HepG2 (cell line): ENCODE data around the gene SCNM1. TPM values are rescaled to one million over a fixed set of nuclear protein-coding genes. Genes with fewer than 3 reads are reported as not detected.
"Not testable (repeated sequence)": the region's sequence is repeated elsewhere in the genome, so short reads cannot be mapped to it uniquely, and the experiment has no call there.

Experiments used
- ATAC-seq: fragments of 200-7000 bp; cut with Tn5 transposase; 3 replicates; pipeline ENCODE4 v1.9.1; 2020; ENCODE audit warnings: mild to moderate bottlenecking, moderate library complexity
- BruUV-seq: library from RNA; stranded (reverse); fragments of 400-500 nt; replicated peaks from 2 replicates; lab custom pipeline; 2021; lab: Mats Ljungman, UMichigan
- CTCF ChIA-PET: fragments of 300-600 bp; formaldehyde crosslinking; extraction: SDS; loops from one replicate; lab custom pipeline; 2021; ENCODE audit warnings: low total read pairs, inconsistent platforms, low intra/inter-chr PET ratio; lab: Yijun Ruan, JAX
- POLR2A ChIA-PET: fragments of 350-600 bp; sonication (Branson Sonifier 250); formaldehyde crosslinking; loops from one replicate; lab custom pipeline; 2020; ENCODE audit warnings: antibody characterized with exemption, inconsistent platforms; lab: Yijun Ruan, JAX
- DNase-seq: peaks from one replicate; pipeline ENCODE4 v3.0.0-alpha.2; 2015; ENCODE audit warnings: low spot score
- FAIRE-seq: peaks from 3 replicates; lab custom pipeline; 2011; peaks lifted over from hg19 to GRCh38; lab: Jason Lieb, UNC
- H2AFZ ChIP-seq: one replicate; pipeline ENCODE4 v1.6.1; 2011; ENCODE audit warnings: low read length, inconsistent platforms
- H3K27ac ChIP-seq: fragments of 300-600 bp; 3 replicates; pipeline ENCODE4 v1.8.0; 2011; ENCODE audit warnings: mixed run types, mild to moderate bottlenecking, mixed read lengths, low read length, inconsistent platforms; ENCODE audit not compliant: insufficient read depth; ENCODE audit errors: extremely low read length
- H3K27me3 ChIP-seq, 2 experiments: fragments of 200-600 bp in 1 of 2; 2 replicates in 1 of 2; 3 replicates in 1 of 2; pipeline versions ENCODE4 v1.6.0 to v1.8.0; 2011; ENCODE audit warnings: low read length in 2 of 2, mild to moderate bottlenecking in 2 of 2, moderate library complexity in 2 of 2, inconsistent platforms in 1 of 2; ENCODE audit not compliant: insufficient read depth in 2 of 2, control insufficient read depth in 1 of 2
- H3K36me3 ChIP-seq, 2 experiments: fragments of 200-600 bp in 1 of 2; replicated peaks in 1 of 2; 2 replicates in 1 of 2; 3 replicates in 1 of 2; pipeline versions ENCODE4 v1.5.1 to v1.8.0; 2011; ENCODE audit warnings: low read length in 2 of 2, inconsistent platforms in 1 of 2; ENCODE audit not compliant: insufficient read depth in 2 of 2, control insufficient read depth in 1 of 2
- H3K4me1 ChIP-seq: 2 replicates; pipeline ENCODE4 v1.5.1; 2012; ENCODE audit warnings: low read length, inconsistent platforms; ENCODE audit not compliant: insufficient read depth
- H3K4me2 ChIP-seq: 2 replicates; pipeline ENCODE4 v1.6.0; 2011; ENCODE audit warnings: low read depth, low read length, inconsistent platforms
- H3K4me3 ChIP-seq, 3 experiments: fragments of 200-600 bp in 1 of 3; sonication (generic), shearing (Covaris generic) in 1 of 3; replicated peaks in 1 of 3; 2 replicates each; pipeline ENCODE4 v1.5.1; 2011 to 2016; ENCODE audit warnings: low read length in 3 of 3, inconsistent platforms in 2 of 3, low read depth in 2 of 3, mild to moderate bottlenecking in 2 of 3, control low read depth in 1 of 3, mixed read lengths in 1 of 3; ENCODE audit not compliant: insufficient read depth in 1 of 3
- H3K79me2 ChIP-seq: one replicate; pipeline ENCODE4 v1.6.1; 2011; ENCODE audit warnings: low read length, inconsistent platforms; ENCODE audit not compliant: insufficient read depth
- H3K9ac ChIP-seq: 2 replicates; pipeline ENCODE4 v1.6.0; 2011; ENCODE audit warnings: mild to moderate bottlenecking, low read depth, low read length, inconsistent platforms; ENCODE audit not compliant: insufficient read depth
- H3K9me3 ChIP-seq: 2 replicates; pipeline ENCODE4 v1.5.1; 2012; ENCODE audit warnings: mild to moderate bottlenecking, low read length
- H4K20me1 ChIP-seq: 2 replicates; pipeline ENCODE4 v1.6.0; 2011; ENCODE audit warnings: inconsistent platforms, mild to moderate bottlenecking, low read length, moderate library complexity; ENCODE audit not compliant: insufficient read depth
- CREB1 ChIP-seq, 2 experiments: fragments of 450-650 bp in 1 of 2; IDR thresholded peaks; 2 replicates each; pipeline ENCODE4 v1.6.1; 2016 to 2017; ENCODE audit warnings: control low read depth in 1 of 2, mild to moderate bottlenecking in 1 of 2, missing compliant biosample characterization in 1 of 2, missing genetic modification characterization in 1 of 2
- EP300 ChIP-seq, 3 experiments: sonication (generic) in 1 of 3; formaldehyde crosslinking in 1 of 3; IDR thresholded peaks; 2 replicates each; pipeline versions ENCODE4 v1.5.1 to v1.6.1; 2011 to 2020; ENCODE audit warnings: low read depth in 2 of 3, low read length in 2 of 3, borderline replicate concordance in 1 of 3, improper control_type of control experiment in 1 of 3, mild to moderate bottlenecking in 1 of 3, missing genetic modification reagents in 1 of 3, moderate library complexity in 1 of 3
- FOXA1 ChIP-seq, 2 experiments: fragments of 450-650 bp in 1 of 2; sonication (generic) in 1 of 2; formaldehyde crosslinking in 1 of 2; IDR thresholded peaks; 2 replicates each; pipeline versions ENCODE4 v1.4.0 to v1.6.1; 2016 to 2020; ENCODE audit warnings: missing genetic modification reagents in 1 of 2
- FOXK1 ChIP-seq: sonication (generic); formaldehyde crosslinking; IDR thresholded peaks from 2 replicates; pipeline ENCODE4 v1.4.0; 2020; ENCODE audit warnings: low read depth, missing genetic modification reagents, borderline replicate concordance
- YEATS4 ChIP-seq: sonication (generic); formaldehyde crosslinking; IDR thresholded peaks from 2 replicates; pipeline ENCODE4 v1.4.0; 2020; ENCODE audit warnings: missing genetic modification reagents, borderline replicate concordance
- WGBS: methylation state at CpG from one replicate; pipeline ENCODE4 v1.1.6; 2017; ENCODE audit warnings: low lambda C conversion rate; 5-methylcytosine and 5-hydroxymethylcytosine counted together
- in situ Hi-C: cut with HindIII; loops from 2 replicates; pipeline ENCODE4 v1.10.0; 2017; ENCODE audit warnings: low pct_unique_long_range_greater_than_20kb; ENCODE audit not compliant: extremely low pct_ligation_motif_present
- intact Hi-C: fragments of 100-400 bp; cut with micrococcal nuclease; formaldehyde crosslinking; loops from one replicate; pipeline ENCODE4 v1.10.0; 2022; ENCODE audit not compliant: unreplicated experiment
- polyA plus RNA-seq, 8 experiments: library from polyadenylated mRNA; depleted of rRNA in 3 of 8; stranded (reverse) in 7 of 8; unstranded in 1 of 8; fragments of >200 nt; fragmentation: Illumina TruSeq in 4 of 8; extraction: Trizol in 4 of 8; gene quantifications; 2 replicates each; pipeline versions ENCODE4 v1.2.1 to v1.2.3, GENCODE V29; 2011 to 2016; ENCODE audit warnings: low read depth in 4 of 8, missing spikeins in 1 of 8, mixed read lengths in 1 of 8; ENCODE audit not compliant: insufficient read depth in 1 of 8
- total RNA-seq, 5 experiments: library from RNA; depleted of rRNA; stranded (reverse); fragments of >200 nt; fragmentation: Illumina TruSeq; extraction: Trizol; gene quantifications; 2 replicates each; pipeline ENCODE4 v1.2.3, GENCODE V29; 2016; ENCODE audit warnings: low read depth in 1 of 5
- TF ChIP-seq, protein P1 (sequence below): sonication (generic); formaldehyde crosslinking; IDR thresholded peaks from 2 replicates; pipeline ENCODE4 v1.4.0; 2020; ENCODE audit warnings: missing genetic modification reagents, borderline replicate concordance
- TF ChIP-seq, protein P2 (sequence below): IDR thresholded peaks from 2 replicates; pipeline ENCODE4 v1.4.0; 2020; ENCODE audit warnings: mild to moderate bottlenecking, missing genetic modification reagents
- TF ChIP-seq, protein P3 (sequence below): sonication (generic); formaldehyde crosslinking; IDR thresholded peaks from 2 replicates; pipeline ENCODE4 v1.4.0; 2020; ENCODE audit warnings: missing genetic modification reagents, borderline replicate concordance
- TF ChIP-seq, protein P4 (sequence below): sonication (generic); formaldehyde crosslinking; IDR thresholded peaks from 2 replicates; pipeline ENCODE4 v1.4.0; 2020; ENCODE audit warnings: missing genetic modification reagents

The SCNM1 gene
- total and polyA plus RNA-seq, 2 of the 13 experiments (the other 11 are each of a cell fraction or from before 2014, with no cell fraction given) = 16.3 to 31.5 TPM

DNA sequence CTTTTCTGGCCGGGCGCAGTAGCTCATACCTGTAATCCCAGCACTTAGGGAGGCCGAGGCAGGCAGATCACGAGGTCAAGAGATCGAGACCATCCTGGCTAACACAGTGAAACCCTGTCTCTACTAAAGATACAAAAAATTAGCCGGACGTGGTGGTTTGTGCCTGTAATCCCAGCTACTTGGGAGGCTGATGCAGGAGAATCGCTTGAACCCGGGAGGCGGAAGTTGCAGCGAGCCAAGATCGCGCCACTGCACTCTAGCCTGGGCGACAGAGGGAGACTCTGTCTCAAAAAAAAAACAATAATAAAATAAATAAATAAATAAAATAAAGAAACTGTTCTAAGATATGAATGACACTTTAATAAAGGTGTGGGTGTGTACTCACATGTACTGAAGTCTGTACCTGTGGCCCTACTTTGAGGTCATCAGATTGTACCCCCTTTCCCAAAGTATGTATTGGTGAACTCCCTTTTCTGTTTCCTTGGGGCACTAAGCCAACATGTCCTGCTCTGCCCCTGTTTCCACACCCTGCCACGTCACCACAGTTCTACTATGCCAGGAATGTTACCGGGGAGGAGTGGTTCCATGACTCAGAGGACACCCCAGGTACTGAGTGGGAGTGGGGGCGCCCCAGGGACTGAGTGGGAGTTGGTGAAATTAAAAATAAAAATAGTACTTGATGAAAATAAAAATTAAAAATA lies 29.1 kb downstream of the SCNM1 start:
- peaks cover 36% of the 10 kb centered on the region for H3K4me1 ChIP-seq
- peaks cover 14% of the 10 kb centered on the region for H3K79me2 ChIP-seq
- H3K27ac ChIP-seq = peak overlapping the region; percentile 93
- ChIA-PET POLR2A (interaction anchor here (1.1 to 2.4 kb wide), 3 partner anchors 29 to 60 kb away, joined by 3 to 14 read pairs (median 5); partner anchors contain the start of genes LYSMD1, PSMD4 and SCNM1), CTCF (interaction anchor here (1.7 kb wide), 1 partner anchor 146 kb away, joined by 4 read pairs; no protein-coding TSS in a partner anchor)
- in situ Hi-C loops; H3K4me3 ChIP-seq; H3K27me3 ChIP-seq; BruUV-seq; H3K9me3 ChIP-seq; H2AFZ ChIP-seq; FAIRE-seq; H4K20me1 ChIP-seq; ATAC-seq; H3K36me3 ChIP-seq; TF ChIP-seq FOXA1 (IDR thresholded peaks at IDR 0.05); EP300 (CRISPR knock-in tag; IDR thresholded peaks at IDR 0.05; ENCODE audit: borderline replicate concordance): not testable (repeated sequence)
- DNase-seq = peak; percentile 76
- H3K9ac ChIP-seq = peak overlapping the region; percentile 89; the same call in 1 of the 2 replicates
- H3K4me2 ChIP-seq = peak overlapping the region; percentile 59; the same call in 1 of the 2 replicates
- WGBS = 72% methylated on average over 17 of the region's 17 CpGs
- intact Hi-C loops = loop anchor here (5.0 kb wide), 1 partner anchor 152 kb away; the partner anchor contains the start of gene RFX5
- TF ChIP-seq, protein P1, sequence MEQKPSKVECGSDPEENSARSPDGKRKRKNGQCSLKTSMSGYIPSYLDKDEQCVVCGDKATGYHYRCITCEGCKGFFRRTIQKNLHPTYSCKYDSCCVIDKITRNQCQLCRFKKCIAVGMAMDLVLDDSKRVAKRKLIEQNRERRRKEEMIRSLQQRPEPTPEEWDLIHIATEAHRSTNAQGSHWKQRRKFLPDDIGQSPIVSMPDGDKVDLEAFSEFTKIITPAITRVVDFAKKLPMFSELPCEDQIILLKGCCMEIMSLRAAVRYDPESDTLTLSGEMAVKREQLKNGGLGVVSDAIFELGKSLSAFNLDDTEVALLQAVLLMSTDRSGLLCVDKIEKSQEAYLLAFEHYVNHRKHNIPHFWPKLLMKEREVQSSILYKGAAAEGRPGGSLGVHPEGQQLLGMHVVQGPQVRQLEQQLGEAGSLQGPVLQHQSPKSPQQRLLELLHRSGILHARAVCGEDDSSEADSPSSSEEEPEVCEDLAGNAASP = peak; percentile 72; the same call in 1 of the 2 replicates
- TF ChIP-seq FOXK1 (CRISPR knock-in tag) (0 out of 2 replicates have a peak, but pooled peaks have one; percentile 20), FOXA1 (CRISPR knock-in tag; IDR thresholded peaks at IDR 0.05) (0 out of 2 replicates have a peak, but pooled peaks have one; percentile 18), CREB1 (IDR thresholded peaks at IDR 0.05) (peak; percentile 85), CREB1 (CRISPR knock-in tag; IDR thresholded peaks at IDR 0.05) (peak; percentile 81), EP300 (IDR thresholded peaks at IDR 0.05; ENCODE audit: low read depth in 2 of 2, low read length in 2 of 2) (0 out of 4 replicates have a peak, but pooled peaks of 1 of the 2 experiments have one; percentile 20), YEATS4 (CRISPR knock-in tag) (0 out of 2 replicates have a peak, but pooled peaks have one; percentile 20)
- TF ChIP-seq, protein P2, sequence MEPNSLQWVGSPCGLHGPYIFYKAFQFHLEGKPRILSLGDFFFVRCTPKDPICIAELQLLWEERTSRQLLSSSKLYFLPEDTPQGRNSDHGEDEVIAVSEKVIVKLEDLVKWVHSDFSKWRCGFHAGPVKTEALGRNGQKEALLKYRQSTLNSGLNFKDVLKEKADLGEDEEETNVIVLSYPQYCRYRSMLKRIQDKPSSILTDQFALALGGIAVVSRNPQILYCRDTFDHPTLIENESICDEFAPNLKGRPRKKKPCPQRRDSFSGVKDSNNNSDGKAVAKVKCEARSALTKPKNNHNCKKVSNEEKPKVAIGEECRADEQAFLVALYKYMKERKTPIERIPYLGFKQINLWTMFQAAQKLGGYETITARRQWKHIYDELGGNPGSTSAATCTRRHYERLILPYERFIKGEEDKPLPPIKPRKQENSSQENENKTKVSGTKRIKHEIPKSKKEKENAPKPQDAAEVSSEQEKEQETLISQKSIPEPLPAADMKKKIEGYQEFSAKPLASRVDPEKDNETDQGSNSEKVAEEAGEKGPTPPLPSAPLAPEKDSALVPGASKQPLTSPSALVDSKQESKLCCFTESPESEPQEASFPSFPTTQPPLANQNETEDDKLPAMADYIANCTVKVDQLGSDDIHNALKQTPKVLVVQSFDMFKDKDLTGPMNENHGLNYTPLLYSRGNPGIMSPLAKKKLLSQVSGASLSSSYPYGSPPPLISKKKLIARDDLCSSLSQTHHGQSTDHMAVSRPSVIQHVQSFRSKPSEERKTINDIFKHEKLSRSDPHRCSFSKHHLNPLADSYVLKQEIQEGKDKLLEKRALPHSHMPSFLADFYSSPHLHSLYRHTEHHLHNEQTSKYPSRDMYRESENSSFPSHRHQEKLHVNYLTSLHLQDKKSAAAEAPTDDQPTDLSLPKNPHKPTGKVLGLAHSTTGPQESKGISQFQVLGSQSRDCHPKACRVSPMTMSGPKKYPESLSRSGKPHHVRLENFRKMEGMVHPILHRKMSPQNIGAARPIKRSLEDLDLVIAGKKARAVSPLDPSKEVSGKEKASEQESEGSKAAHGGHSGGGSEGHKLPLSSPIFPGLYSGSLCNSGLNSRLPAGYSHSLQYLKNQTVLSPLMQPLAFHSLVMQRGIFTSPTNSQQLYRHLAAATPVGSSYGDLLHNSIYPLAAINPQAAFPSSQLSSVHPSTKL (CRISPR knock-in tag) = peak; percentile 21; the same call in 1 of the 2 replicates
- TF ChIP-seq, protein P3, sequence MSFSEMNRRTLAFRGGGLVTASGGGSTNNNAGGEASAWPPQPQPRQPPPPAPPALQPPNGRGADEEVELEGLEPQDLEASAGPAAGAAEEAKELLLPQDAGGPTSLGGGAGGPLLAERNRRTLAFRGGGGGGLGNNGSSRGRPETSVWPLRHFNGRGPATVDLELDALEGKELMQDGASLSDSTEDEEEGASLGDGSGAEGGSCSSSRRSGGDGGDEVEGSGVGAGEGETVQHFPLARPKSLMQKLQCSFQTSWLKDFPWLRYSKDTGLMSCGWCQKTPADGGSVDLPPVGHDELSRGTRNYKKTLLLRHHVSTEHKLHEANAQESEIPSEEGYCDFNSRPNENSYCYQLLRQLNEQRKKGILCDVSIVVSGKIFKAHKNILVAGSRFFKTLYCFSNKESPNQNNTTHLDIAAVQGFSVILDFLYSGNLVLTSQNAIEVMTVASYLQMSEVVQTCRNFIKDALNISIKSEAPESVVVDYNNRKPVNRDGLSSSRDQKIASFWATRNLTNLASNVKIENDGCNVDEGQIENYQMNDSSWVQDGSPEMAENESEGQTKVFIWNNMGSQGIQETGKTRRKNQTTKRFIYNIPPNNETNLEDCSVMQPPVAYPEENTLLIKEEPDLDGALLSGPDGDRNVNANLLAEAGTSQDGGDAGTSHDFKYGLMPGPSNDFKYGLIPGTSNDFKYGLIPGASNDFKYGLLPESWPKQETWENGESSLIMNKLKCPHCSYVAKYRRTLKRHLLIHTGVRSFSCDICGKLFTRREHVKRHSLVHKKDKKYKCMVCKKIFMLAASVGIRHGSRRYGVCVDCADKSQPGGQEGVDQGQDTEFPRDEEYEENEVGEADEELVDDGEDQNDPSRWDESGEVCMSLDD (CRISPR knock-in tag) = peak; percentile 84; the same call in 1 of the 2 replicates
- TF ChIP-seq, protein P4, sequence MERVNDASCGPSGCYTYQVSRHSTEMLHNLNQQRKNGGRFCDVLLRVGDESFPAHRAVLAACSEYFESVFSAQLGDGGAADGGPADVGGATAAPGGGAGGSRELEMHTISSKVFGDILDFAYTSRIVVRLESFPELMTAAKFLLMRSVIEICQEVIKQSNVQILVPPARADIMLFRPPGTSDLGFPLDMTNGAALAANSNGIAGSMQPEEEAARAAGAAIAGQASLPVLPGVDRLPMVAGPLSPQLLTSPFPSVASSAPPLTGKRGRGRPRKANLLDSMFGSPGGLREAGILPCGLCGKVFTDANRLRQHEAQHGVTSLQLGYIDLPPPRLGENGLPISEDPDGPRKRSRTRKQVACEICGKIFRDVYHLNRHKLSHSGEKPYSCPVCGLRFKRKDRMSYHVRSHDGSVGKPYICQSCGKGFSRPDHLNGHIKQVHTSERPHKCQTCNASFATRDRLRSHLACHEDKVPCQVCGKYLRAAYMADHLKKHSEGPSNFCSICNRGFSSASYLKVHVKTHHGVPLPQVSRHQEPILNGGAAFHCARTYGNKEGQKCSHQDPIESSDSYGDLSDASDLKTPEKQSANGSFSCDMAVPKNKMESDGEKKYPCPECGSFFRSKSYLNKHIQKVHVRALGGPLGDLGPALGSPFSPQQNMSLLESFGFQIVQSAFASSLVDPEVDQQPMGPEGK (CRISPR knock-in tag) = peak; percentile 81
